ENCODE data around the gene GCK. TPM values are rescaled to one million over a fixed set of nuclear protein-coding genes. Genes with fewer than 3 reads are reported as not detected.

GCK gene
- total and polyA plus RNA-seq, 2 of the 13 experiments (the other 11 are each of a cell fraction or from before 2014, with no cell fraction given), result not detected

DNA sequence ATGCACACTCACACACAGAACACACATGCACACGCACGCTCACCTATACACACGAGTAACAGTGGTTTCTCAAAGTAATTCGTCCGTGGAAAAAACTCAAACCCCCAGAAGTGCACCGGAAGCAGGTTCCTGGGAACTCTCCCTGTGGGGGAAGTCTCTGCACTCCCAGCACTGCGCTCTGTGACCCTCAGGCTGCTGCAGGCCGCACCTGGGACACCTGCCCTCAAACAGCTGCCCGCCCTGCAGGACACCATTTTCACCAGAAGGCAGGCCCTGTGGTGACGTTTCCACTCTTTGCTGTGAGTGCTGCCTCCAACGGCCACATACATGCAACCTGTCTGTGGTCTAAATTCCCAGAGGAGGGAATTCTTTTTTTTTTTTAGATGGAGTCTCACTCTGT lies 32.8 kb upstream of the GCK start:
- Histone ChIP-seq H3K4me2 (ENCODE audit: low read depth, low read length) (peak overlapping the region; percentile 54; the same call in 1 of the 2 replicates), H2AFZ (ENCODE audit: low read length) (no peak overlapping the region), H3K9ac (ENCODE audit: insufficient read depth, low read depth, low read length) (no peak overlapping the region), H4K20me1 (ENCODE audit: insufficient read depth, low read length) (no peaks in the 10 kb centered on the region), H3K36me3 (replicated peaks in 1 of 2; ENCODE audit: control insufficient read depth in 1 of 2, insufficient read depth in 2 of 2, low read length in 2 of 2) (no peaks in the 10 kb centered on the region), H3K4me1 (ENCODE audit: insufficient read depth, low read length) (peaks cover 39% of the 10 kb centered on the region), H3K27ac (ENCODE audit: extremely low read length, insufficient read depth, low read length) (no peak overlapping the region), H3K9me3 (ENCODE audit: low read length) (no peaks in the 10 kb centered on the region), H3K79me2 (ENCODE audit: insufficient read depth, low read length) (no peaks in the 10 kb centered on the region), H3K27me3 (ENCODE audit: control insufficient read depth in 1 of 2, insufficient read depth in 2 of 2, low read length in 2 of 2) (peaks cover 14 to 44% of the 10 kb centered on the region in 2 experiments; a peak in 4 of 5 replicates), H3K4me3 (replicated peaks in 1 of 3; ENCODE audit: insufficient read depth in 1 of 3, low read depth in 2 of 3, low read length in 3 of 3) (no peak overlapping the region)
- FAIRE-seq (no peak), ATAC-seq (no peak), DNase-seq (ENCODE audit: low spot score) (no peak)
- POLR2A ChIA-PET, result no interaction called here
- CTCF ChIA-PET (ENCODE audit: low intra/inter-chr PET ratio, low total read pairs), result interaction anchor here (0.7 kb wide), 1 partner anchor 115 kb away, joined by 3 read pairs; no protein-coding TSS in a partner anchor
- TF ChIP-seq ARNTL (CRISPR knock-in tag; IDR thresholded peaks at IDR 0.05) (no peak), HMGA1 (CRISPR knock-in tag; conservative IDR thresholded peaks at IDR 0.05) (no peak), PAX8 (CRISPR knock-in tag; IDR thresholded peaks at IDR 0.05; ENCODE audit: borderline replicate concordance) (no peak), ATF1 (CRISPR knock-in tag; IDR thresholded peaks at IDR 0.05) (no peak), NR2F2 (IDR thresholded peaks at IDR 0.05; ENCODE audit: borderline replicate concordance, low read depth) (no peak), ZNF430 (CRISPR knock-in tag; IDR thresholded peaks at IDR 0.05) (no peak), ZNF615 (CRISPR knock-in tag; IDR thresholded peaks at IDR 0.05; ENCODE audit: borderline replicate concordance) (no peak), BCL6 (CRISPR knock-in tag; IDR thresholded peaks at IDR 0.05) (no peak), ARNT (IDR thresholded peaks at IDR 0.05) (no peak)
- TF ChIP-seq, protein P1, sequence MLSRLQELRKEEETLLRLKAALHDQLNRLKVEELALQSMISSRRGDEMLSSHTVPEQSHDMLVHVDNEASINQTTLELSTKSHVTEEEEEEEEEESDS (CRISPR knock-in tag; IDR thresholded peaks at IDR 0.05; ENCODE audit: borderline replicate concordance), result no peak
- TF ChIP-seq, protein P2, sequence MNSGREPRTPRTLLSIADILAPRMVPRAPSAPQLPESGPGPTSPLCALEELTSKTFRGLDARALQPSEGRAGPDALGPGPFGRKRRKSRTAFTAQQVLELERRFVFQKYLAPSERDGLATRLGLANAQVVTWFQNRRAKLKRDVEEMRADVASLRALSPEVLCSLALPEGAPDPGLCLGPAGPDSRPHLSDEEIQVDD (CRISPR knock-in tag; IDR thresholded peaks at IDR 0.05; ENCODE audit: borderline replicate concordance), result no peak
- TF ChIP-seq, protein P3, sequence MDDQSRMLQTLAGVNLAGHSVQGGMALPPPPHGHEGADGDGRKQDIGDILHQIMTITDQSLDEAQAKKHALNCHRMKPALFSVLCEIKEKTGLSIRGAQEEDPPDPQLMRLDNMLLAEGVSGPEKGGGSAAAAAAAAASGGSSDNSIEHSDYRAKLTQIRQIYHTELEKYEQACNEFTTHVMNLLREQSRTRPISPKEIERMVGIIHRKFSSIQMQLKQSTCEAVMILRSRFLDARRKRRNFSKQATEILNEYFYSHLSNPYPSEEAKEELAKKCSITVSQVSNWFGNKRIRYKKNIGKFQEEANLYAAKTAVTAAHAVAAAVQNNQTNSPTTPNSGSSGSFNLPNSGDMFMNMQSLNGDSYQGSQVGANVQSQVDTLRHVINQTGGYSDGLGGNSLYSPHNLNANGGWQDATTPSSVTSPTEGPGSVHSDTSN (CRISPR knock-in tag; IDR thresholded peaks at IDR 0.05; ENCODE audit: borderline replicate concordance), result no peak
- TF ChIP-seq, protein P4, sequence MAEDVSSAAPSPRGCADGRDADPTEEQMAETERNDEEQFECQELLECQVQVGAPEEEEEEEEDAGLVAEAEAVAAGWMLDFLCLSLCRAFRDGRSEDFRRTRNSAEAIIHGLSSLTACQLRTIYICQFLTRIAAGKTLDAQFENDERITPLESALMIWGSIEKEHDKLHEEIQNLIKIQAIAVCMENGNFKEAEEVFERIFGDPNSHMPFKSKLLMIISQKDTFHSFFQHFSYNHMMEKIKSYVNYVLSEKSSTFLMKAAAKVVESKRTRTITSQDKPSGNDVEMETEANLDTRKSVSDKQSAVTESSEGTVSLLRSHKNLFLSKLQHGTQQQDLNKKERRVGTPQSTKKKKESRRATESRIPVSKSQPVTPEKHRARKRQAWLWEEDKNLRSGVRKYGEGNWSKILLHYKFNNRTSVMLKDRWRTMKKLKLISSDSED (CRISPR knock-in tag; IDR thresholded peaks at IDR 0.05), result no peak
- TF ChIP-seq, protein P5, sequence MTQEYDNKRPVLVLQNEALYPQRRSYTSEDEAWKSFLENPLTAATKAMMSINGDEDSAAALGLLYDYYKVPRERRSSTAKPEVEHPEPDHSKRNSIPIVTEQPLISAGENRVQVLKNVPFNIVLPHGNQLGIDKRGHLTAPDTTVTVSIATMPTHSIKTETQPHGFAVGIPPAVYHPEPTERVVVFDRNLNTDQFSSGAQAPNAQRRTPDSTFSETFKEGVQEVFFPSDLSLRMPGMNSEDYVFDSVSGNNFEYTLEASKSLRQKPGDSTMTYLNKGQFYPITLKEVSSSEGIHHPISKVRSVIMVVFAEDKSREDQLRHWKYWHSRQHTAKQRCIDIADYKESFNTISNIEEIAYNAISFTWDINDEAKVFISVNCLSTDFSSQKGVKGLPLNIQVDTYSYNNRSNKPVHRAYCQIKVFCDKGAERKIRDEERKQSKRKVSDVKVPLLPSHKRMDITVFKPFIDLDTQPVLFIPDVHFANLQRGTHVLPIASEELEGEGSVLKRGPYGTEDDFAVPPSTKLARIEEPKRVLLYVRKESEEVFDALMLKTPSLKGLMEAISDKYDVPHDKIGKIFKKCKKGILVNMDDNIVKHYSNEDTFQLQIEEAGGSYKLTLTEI (CRISPR knock-in tag; conservative IDR thresholded peaks at IDR 0.05), result no peak
- in situ Hi-C loops (cut with HindIII; ENCODE audit: extremely low pct_ligation_motif_present, low pct_unique_long_range_greater_than_20kb) (no loop called here), intact Hi-C loops (cut with micrococcal nuclease; ENCODE audit: unreplicated experiment) (no loop called here)
- WGBS (ENCODE audit: low lambda C conversion rate), result 57% methylated on average over 11 of the region's 11 CpGs
- BruUV-seq (replicated peaks), result no TSS peak

Data from HepG2 (cell line).